A549 (cell line): ENCODE measurements around the gene KRT8.

Experiments
- CEBPB ChIP-seq, 2 experiments: fragments of >200 bp in 1 of 2; sonication (Bioruptor Twin) in 1 of 2; formaldehyde crosslinking in 1 of 2; IDR thresholded peaks; 2 replicates each; pipeline ENCODE4 v1.6.1; 2012 to 2016
- CHD4 ChIP-seq: fragments of 200-600 bp; sonication (generic); IDR thresholded peaks from 2 replicates; pipeline ENCODE4 v1.6.1; 2016; ENCODE audit warnings: antibody characterized with exemption, mild to moderate bottlenecking, borderline replicate concordance
- EP300 ChIP-seq, 2 experiments: fragments of >200 bp; sonication (Bioruptor Twin); formaldehyde crosslinking; IDR thresholded peaks; 2 replicates in 1 of 2; 3 replicates in 1 of 2; pipeline ENCODE4 v1.6.1; 2016 to 2017
- MYC ChIP-seq: IDR thresholded peaks from 2 replicates; pipeline ENCODE4 v1.6.1; 2012; ENCODE audit warnings: mild to moderate bottlenecking, inconsistent platforms, low read length, improper control_type of control experiment, borderline replicate concordance
- NFE2L2 ChIP-seq: fragments of 150-350 bp; conservative IDR thresholded peaks from 2 replicates; pipeline ENCODE4 v1.6.1; 2014; ENCODE audit warnings: low read length
- POLR2A ChIP-seq: IDR thresholded peaks from 2 replicates; pipeline ENCODE4 v1.6.1; 2012; ENCODE audit warnings: mild to moderate bottlenecking, low read length
- RAD21 ChIP-seq, 2 experiments: fragments of >200 bp in 1 of 2; sonication (Bioruptor Twin) in 1 of 2; formaldehyde crosslinking in 1 of 2; IDR thresholded peaks in 1 of 2; conservative IDR thresholded peaks in 1 of 2; 2 replicates in 1 of 2; 3 replicates in 1 of 2; pipeline ENCODE4 v1.6.1; 2012 to 2018; ENCODE audit warnings: inconsistent platforms in 1 of 2
- TF ChIP-seq, protein P1 (sequence below): fragments of >200 bp; sonication (Bioruptor Twin); formaldehyde crosslinking; IDR thresholded peaks from 3 replicates; pipeline ENCODE4 v1.5.1; 2016

GRCh38 chr12:52851787-52852186, 53.1 kb downstream of the KRT8 start:
- TF ChIP-seq EP300 (IDR thresholded peaks at IDR 0.05) = no peak
- no peak for TF ChIP-seq MYC
- TF ChIP-seq, protein P1, sequence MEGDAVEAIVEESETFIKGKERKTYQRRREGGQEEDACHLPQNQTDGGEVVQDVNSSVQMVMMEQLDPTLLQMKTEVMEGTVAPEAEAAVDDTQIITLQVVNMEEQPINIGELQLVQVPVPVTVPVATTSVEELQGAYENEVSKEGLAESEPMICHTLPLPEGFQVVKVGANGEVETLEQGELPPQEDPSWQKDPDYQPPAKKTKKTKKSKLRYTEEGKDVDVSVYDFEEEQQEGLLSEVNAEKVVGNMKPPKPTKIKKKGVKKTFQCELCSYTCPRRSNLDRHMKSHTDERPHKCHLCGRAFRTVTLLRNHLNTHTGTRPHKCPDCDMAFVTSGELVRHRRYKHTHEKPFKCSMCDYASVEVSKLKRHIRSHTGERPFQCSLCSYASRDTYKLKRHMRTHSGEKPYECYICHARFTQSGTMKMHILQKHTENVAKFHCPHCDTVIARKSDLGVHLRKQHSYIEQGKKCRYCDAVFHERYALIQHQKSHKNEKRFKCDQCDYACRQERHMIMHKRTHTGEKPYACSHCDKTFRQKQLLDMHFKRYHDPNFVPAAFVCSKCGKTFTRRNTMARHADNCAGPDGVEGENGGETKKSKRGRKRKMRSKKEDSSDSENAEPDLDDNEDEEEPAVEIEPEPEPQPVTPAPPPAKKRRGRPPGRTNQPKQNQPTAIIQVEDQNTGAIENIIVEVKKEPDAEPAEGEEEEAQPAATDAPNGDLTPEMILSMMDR = no peak
- no peak for TF ChIP-seq POLR2A
- no peak for TF ChIP-seq NFE2L2
- no peak for TF ChIP-seq RAD21 (conservative IDR thresholded peaks at IDR 0.05 in 1 of 2, IDR thresholded peaks at IDR 0.05 in 1 of 2)
- no peak for TF ChIP-seq CHD4
- TF ChIP-seq CEBPB (IDR thresholded peaks at IDR 0.05) = no peak
